GM19452 (cell line): Measurements from ENCODE around the gene OR5K2.

Experiments used
- ATAC-seq: cut with Tn5 transposase; IDR thresholded peaks from one replicate; pipeline ENCODE4 v1.9.1; 2021; ENCODE audit not compliant: unreplicated experiment

The OR5K2 gene

DNA sequence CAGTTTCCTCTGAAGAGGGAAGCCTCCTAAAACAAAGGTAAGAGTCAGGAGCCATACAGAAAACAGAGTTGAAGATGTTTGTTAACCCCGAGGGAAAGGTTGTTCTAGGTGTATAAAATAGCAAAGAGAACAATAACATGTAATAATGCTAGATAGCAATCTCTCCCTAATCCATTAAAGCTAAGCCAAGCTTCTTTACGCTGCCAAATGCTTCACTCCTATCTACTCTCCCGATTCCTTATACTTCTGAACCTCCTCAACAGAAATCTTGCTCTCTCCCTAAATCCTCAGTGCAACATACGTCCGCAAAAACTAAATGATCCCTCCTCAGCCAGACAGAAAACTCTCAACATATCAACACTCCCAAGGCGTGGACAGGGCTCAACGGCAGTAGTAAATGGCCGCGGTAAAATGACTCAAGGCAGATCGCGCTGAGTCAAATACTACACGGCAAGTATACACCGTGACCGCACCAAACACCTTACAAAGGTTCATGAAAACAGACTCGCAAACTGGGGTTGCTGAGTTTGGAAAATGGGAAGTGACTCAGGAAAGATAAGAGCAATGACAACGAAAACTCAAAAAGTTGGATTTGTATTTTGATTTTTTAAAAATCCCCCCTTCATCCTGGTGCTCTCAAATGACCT is 24.5 kb downstream of the OR5K2 start:
- ATAC-seq = peak; percentile 43

- ATAC-seq = peak; percentile 83
These were observed 25.2 kb downstream of the OR5K2 start, which contains the start of gene CLDND1 for GRCh38 chr3:98522544-98523281. Gene CLDND1, minus strand, starts transcription at chr3:98522902. Its CDS starts 1,478 bp downstream, at chr3:98521424.

DNA sequence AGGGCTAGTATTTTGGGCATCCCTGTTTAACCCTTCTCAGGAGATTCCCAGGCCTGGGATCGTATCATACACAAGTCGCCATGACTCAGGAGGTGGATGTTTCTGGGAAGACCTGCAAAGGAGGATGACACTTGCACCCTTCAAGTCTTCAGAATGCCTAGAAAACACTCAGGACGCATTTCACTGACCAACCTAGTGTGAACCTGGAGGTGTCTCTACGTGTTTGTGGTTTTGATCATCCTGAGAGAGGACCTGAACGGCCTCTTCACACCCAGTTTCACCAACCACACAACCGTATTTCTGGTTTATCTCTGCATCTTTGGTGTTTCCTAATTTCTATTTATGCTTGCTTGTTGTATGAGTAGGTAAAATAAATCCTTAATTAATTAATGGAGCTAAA is 28.0 kb downstream of the OR5K2 start:
- ATAC-seq = no peak

DNA sequence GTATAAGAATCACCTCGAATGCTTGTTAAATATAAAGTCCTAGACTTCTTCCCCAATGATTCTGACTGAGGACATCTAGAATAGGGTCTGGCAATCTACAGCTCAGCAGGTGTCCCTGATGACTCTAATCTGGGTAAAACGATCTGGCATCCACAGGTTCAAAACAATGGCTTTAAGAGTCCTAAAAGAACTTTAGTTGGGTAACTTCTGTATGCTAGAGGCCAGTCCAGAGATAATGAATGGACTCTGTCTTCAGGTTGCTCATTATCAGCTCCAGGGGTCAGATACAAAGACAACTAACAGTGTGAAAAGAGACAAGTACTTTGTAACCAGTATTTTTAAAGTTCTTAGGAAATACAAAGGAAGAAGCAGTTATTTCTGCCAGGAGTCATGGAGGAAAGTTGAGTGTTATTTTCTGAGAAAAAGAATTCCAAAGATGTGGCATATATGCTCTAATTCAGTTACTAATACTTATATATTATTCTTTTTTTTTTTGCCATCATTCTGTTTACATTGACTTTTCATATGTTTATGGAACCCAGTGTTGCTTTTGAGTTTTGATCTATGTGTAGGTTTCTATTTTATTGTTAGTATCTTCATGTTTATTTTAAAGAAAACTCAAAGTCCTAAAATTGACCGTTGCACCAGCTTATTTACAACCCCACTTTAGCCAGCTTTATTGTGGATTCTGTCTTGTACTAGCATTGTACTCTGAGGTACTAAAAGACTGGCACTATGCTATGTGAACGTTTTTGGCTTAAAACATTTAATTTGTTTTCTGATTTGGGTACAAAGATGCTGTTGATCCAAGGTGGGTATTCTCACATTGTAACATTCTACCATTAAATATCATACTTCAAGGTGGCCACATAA is 31.2 kb downstream of the OR5K2 start:
- ATAC-seq = no peak

GRCh38 chr3:98529856-98530459 is 32.5 kb downstream of the OR5K2 start:
- ATAC-seq = no peak

DNA sequence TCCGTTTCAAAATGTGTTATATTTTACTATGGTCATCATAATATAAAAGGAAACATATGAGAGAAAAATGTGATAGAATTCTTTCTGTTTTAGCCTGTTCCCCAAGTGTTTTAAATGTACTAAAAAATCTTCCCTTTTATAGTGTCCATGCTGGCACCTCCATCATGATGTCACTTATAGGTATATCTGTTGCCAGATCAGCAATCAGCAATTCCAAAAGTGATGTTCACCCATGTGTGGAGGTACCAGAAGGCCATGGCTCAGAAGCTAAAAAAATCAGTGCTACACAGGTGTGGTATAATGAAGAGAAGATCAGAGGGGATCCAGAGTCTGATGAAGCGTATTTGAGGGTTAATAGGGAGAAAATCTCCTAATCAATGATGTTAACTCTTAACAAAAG is 33.2 kb downstream of the OR5K2 start:
- ATAC-seq = no peak

DNA sequence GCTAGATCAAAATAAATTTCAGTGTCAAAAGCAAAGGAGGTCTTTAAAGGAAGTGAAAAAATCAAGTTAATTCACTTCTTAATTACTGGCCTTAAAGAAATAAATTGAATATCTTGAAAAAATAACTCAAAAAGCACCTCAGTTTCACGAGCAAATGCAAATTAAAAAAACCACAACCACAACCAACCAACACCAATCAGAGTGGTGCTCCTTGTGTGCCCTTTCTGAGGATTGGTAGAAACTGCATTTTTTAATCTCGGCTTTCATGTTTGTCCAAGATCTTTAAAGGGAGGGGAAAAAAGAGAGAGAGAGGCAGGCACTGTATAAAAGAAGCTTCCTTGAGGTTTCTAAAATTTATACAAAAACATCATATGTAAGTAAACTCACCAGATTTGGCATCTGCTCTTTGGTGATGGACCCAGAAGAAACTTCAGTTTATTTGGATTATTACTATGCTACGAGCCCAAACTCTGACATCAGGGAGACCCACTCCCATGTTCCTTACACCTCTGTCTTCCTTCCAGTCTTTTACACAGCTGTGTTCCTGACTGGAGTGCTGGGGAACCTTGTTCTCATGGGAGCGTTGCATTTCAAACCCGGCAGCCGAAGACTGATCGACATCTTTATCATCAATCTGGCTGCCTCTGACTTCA is 34.3 kb downstream of the OR5K2 start, which contains the start of gene GPR15:
GPR15 (plus strand) TSS at position 357 of the 653 bp plus-strand sequence; CDS start at position 413, 56 bp downstream.
- ATAC-seq = peak; percentile 32

DNA sequence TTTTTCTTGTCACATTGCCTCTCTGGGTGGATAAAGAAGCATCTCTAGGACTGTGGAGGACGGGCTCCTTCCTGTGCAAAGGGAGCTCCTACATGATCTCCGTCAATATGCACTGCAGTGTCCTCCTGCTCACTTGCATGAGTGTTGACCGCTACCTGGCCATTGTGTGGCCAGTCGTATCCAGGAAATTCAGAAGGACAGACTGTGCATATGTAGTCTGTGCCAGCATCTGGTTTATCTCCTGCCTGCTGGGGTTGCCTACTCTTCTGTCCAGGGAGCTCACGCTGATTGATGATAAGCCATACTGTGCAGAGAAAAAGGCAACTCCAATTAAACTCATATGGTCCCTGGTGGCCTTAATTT is 34.8 kb downstream of the OR5K2 start:
- ATAC-seq = no peak

- no peak for ATAC-seq
These were observed 35.5 kb downstream of the OR5K2 start for GRCh38 chr3:98532709-98533571.

- ATAC-seq = no peak
These were observed 36.7 kb downstream of the OR5K2 start for GRCh38 chr3:98534168-98534567.

- ATAC-seq = no peak
These were observed 37.3 kb downstream of the OR5K2 start for GRCh38 chr3:98534734-98535133.

GRCh38 chr3:98536456-98537017 is 39.1 kb downstream of the OR5K2 start:
- ATAC-seq = peak; percentile 72

- peak; percentile 40 for ATAC-seq
These were observed 42.9 kb downstream of the OR5K2 start for GRCh38 chr3:98540346-98540745.

GRCh38 chr3:98541695-98542094 is 44.2 kb downstream of the OR5K2 start:
- no peak for ATAC-seq

GRCh38 chr3:98542623-98543022 is 45.1 kb downstream of the OR5K2 start:
- ATAC-seq = no peak

DNA sequence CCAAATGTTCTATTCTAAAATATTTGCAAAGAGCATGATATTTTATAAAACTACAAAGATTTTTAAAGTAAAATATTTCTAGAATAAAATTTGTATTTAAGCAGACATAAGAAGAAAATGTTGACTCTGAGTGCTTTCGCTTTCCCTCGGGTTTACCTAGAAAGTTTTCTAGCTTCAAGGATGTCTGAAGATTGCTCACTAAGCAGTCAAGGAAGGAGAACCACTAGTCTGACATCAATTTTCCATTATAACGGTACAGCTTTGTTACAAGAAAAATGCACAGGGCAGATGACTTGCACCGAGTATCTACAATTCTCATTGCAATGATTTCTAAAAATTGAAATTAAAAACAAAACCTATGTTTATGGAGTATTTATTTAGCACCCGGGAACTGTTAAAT is 48.5 kb downstream of the OR5K2 start:
- ATAC-seq = peak; percentile 42
